KMS-11 (cell line): ENCODE data around the gene RHEBL1.
A peak's percentile ranks its signal among the peaks of the same experiment; 100 is the strongest.

ENCODE experiments used
- H2AFZ ChIP-seq: fragments of 200-600 bp; sonication (generic); 2 replicates; pipeline ENCODE4 v1.6.1; 2016; ENCODE audit warnings: antibody characterized with exemption, mixed run types, low read depth
- H3K27ac ChIP-seq: fragments of 200-600 bp; sonication (generic); 2 replicates; pipeline ENCODE4 v1.6.1; 2016; ENCODE audit warnings: mild to moderate bottlenecking, mixed run types
- H3K27me3 ChIP-seq: fragments of 200-600 bp; sonication (generic); 2 replicates; pipeline ENCODE4 v1.6.1; 2017; ENCODE audit warnings: mild to moderate bottlenecking, low read depth, mixed run types, moderate library complexity; ENCODE audit not compliant: insufficient read depth
- H3K36me3 ChIP-seq: fragments of 200-600 bp; sonication (generic); 2 replicates; pipeline ENCODE4 v1.6.1; 2017; ENCODE audit warnings: mild to moderate bottlenecking, mixed run types; ENCODE audit not compliant: insufficient read depth
- H3K4me1 ChIP-seq: fragments of 200-600 bp; sonication (generic); 2 replicates; pipeline ENCODE4 v1.6.1; 2016; ENCODE audit warnings: mild to moderate bottlenecking, low read depth, mixed run types; ENCODE audit not compliant: poor library complexity, severe bottlenecking
- H3K4me2 ChIP-seq: fragments of 200-600 bp; sonication (generic); 2 replicates; pipeline ENCODE4 v1.7.0; 2016; ENCODE audit warnings: mild to moderate bottlenecking, mixed run types
- H3K4me3 ChIP-seq: fragments of 200-600 bp; sonication (generic); IDR thresholded peaks from 2 replicates; pipeline ENCODE4 v1.6.1; 2017; ENCODE audit warnings: low read depth, low read length, mixed read lengths; ENCODE audit not compliant: insufficient read depth
- H3K79me2 ChIP-seq: fragments of 200-600 bp; sonication (generic); 2 replicates; pipeline ENCODE4 v1.6.1; 2016; ENCODE audit warnings: low read depth, mixed run types; ENCODE audit not compliant: insufficient read depth
- H3K9ac ChIP-seq: fragments of 200-600 bp; sonication (generic); 2 replicates; pipeline ENCODE4 v1.6.1; 2016; ENCODE audit warnings: mild to moderate bottlenecking, mixed run types
- H4K20me1 ChIP-seq: fragments of 200-600 bp; sonication (generic); 2 replicates; pipeline ENCODE4 v1.6.1; 2016; ENCODE audit warnings: mild to moderate bottlenecking, mixed run types; ENCODE audit not compliant: insufficient read depth
- CTCF ChIP-seq: fragments of 200-600 bp; sonication (generic); conservative IDR thresholded peaks from 2 replicates; pipeline ENCODE4 v1.6.1; 2017; ENCODE audit warnings: low read depth, mild to moderate bottlenecking, antibody characterized with exemption, low read length, moderate library complexity, mixed read lengths

RHEBL1 gene

GRCh38 chr12:49044660-49045059, 25.1 kb downstream of the RHEBL1 start:
- peaks cover 20% of the 10 kb centered on the region; the same call in 1 of the 2 replicates for H3K36me3 ChIP-seq
- H3K27ac ChIP-seq: no peak overlapping the region
- TF ChIP-seq CTCF: no peak
- H2AFZ ChIP-seq: no peak overlapping the region
- no peak overlapping the region for H3K4me2 ChIP-seq
- no peaks in the 10 kb centered on the region for H3K27me3 ChIP-seq
- no peak overlapping the region for H3K9ac ChIP-seq
- H4K20me1 ChIP-seq: no peaks in the 10 kb centered on the region
- no peak overlapping the region for H3K4me3 ChIP-seq
- no peaks in the 10 kb centered on the region for H3K4me1 ChIP-seq
- H3K79me2 ChIP-seq: no peaks in the 10 kb centered on the region

GRCh38 chr12:49043856-49044258, 25.9 kb downstream of the RHEBL1 start:
- peak; percentile 79 for TF ChIP-seq CTCF
- Histone ChIP-seq H4K20me1 (no peaks in the 10 kb centered on the region), H3K4me1 (no peaks in the 10 kb centered on the region), H2AFZ (no peak overlapping the region), H3K79me2 (no peaks in the 10 kb centered on the region), H3K4me3 (no peak overlapping the region), H3K27ac (no peak overlapping the region), H3K36me3 (peaks cover 20% of the 10 kb centered on the region; the same call in 1 of the 2 replicates), H3K9ac (no peak overlapping the region), H3K27me3 (no peaks in the 10 kb centered on the region), H3K4me2 (no peak overlapping the region)

- Histone ChIP-seq H3K9ac (no peak overlapping the region), H3K36me3 (peaks cover 22% of the 10 kb centered on the region; the same call in 1 of the 2 replicates), H3K27ac (no peak overlapping the region), H3K27me3 (no peaks in the 10 kb centered on the region), H2AFZ (no peak overlapping the region), H3K79me2 (no peaks in the 10 kb centered on the region), H3K4me3 (no peak overlapping the region), H3K4me1 (no peaks in the 10 kb centered on the region), H3K4me2 (no peak overlapping the region), H4K20me1 (no peaks in the 10 kb centered on the region)
- no peak for TF ChIP-seq CTCF
Observed at GRCh38 chr12:49043241-49043640, 26.5 kb downstream of the RHEBL1 start.

- Histone ChIP-seq H3K4me3 (no peak overlapping the region), H3K4me2 (no peak overlapping the region), H3K27me3 (no peaks in the 10 kb centered on the region), H4K20me1 (no peaks in the 10 kb centered on the region), H3K9ac (no peak overlapping the region), H3K36me3 (peaks cover 21% of the 10 kb centered on the region; the same call in 1 of the 2 replicates), H3K27ac (no peak overlapping the region), H2AFZ (no peak overlapping the region), H3K79me2 (no peaks in the 10 kb centered on the region), H3K4me1 (no peaks in the 10 kb centered on the region)
- TF ChIP-seq CTCF: no peak
Observed at GRCh38 chr12:49041881-49042484, 27.8 kb downstream of the RHEBL1 start.
